Keratinocyte (primary cell): ENCODE data around the gene FAM13C. TPM values are rescaled to one million over a fixed set of nuclear protein-coding genes. Genes with fewer than 3 reads are reported as not detected.

Experiments
- DNase-seq: peaks from one replicate; pipeline ENCODE4 v3.0.0-alpha.2; 2011; ENCODE audit warnings: low read depth, missing footprints, low spot score
- FAIRE-seq: peaks from 2 replicates; lab custom pipeline; 2011; peaks lifted over from hg19 to GRCh38; lab: Jason Lieb, UNC
- H2AFZ ChIP-seq: 2 replicates; pipeline ENCODE4 v1.6.0; 2012; ENCODE audit warnings: low read length, control low read depth, inconsistent platforms; ENCODE audit not compliant: control insufficient read depth
- H3K27ac ChIP-seq: 2 replicates; pipeline ENCODE4 v1.5.1; 2011; ENCODE audit warnings: low read length; ENCODE audit not compliant: control insufficient read depth, insufficient read depth
- H3K27me3 ChIP-seq: 3 replicates; pipeline ENCODE4 v1.6.0; 2011; ENCODE audit warnings: low read length; ENCODE audit not compliant: control insufficient read depth, insufficient read depth; ENCODE audit errors: extremely low read depth
- H3K36me3 ChIP-seq, 2 experiments: 2 replicates in 1 of 2; 3 replicates in 1 of 2; pipeline ENCODE4 v1.5.1; 2011; ENCODE audit warnings: low read length in 2 of 2, mild to moderate bottlenecking in 1 of 2; ENCODE audit not compliant: control insufficient read depth in 2 of 2, insufficient read depth in 2 of 2; ENCODE audit errors: extremely low read depth in 1 of 2
- H3K4me1 ChIP-seq: 3 replicates; pipeline ENCODE4 v1.5.1; 2011; ENCODE audit warnings: low read length; ENCODE audit not compliant: control insufficient read depth, insufficient read depth; ENCODE audit errors: extremely low read depth
- H3K4me2 ChIP-seq: 3 replicates; pipeline ENCODE4 v1.6.0; 2011; ENCODE audit warnings: low read depth, low read length; ENCODE audit not compliant: control insufficient read depth, insufficient read depth; ENCODE audit errors: extremely low read depth
- H3K4me3 ChIP-seq, 3 experiments: fragments of 200-600 bp in 1 of 3; sonication (generic) in 1 of 3; 2 replicates in 2 of 3; 3 replicates in 1 of 3; pipeline ENCODE4 v1.5.1; 2011 to 2016; ENCODE audit warnings: low read length in 3 of 3, mild to moderate bottlenecking in 3 of 3, control low read depth in 2 of 3, inconsistent platforms in 1 of 3, low read depth in 1 of 3, mixed read lengths in 1 of 3, mixed run types in 1 of 3, moderate library complexity in 1 of 3; ENCODE audit not compliant: control insufficient read depth in 2 of 3, insufficient read depth in 2 of 3; ENCODE audit errors: extremely low read depth in 1 of 3
- H3K79me2 ChIP-seq: 2 replicates; pipeline ENCODE4 v1.6.0; 2012; ENCODE audit warnings: low read length; ENCODE audit not compliant: control insufficient read depth, insufficient read depth
- H3K9ac ChIP-seq: 3 replicates; pipeline ENCODE4 v1.6.0; 2011; ENCODE audit warnings: low read length; ENCODE audit not compliant: control insufficient read depth, insufficient read depth; ENCODE audit errors: extremely low read depth
- H3K9me1 ChIP-seq: 3 replicates; pipeline ENCODE4 v1.6.0; 2011; ENCODE audit warnings: low read length; ENCODE audit not compliant: control insufficient read depth, insufficient read depth; ENCODE audit errors: extremely low read depth
- H3K9me3 ChIP-seq: 2 replicates; pipeline ENCODE4 v1.5.1; 2012; ENCODE audit warnings: low read depth, low read length; ENCODE audit not compliant: control insufficient read depth
- H4K20me1 ChIP-seq: 3 replicates; pipeline ENCODE4 v1.6.0; 2011; ENCODE audit warnings: low read length; ENCODE audit not compliant: control insufficient read depth, insufficient read depth; ENCODE audit errors: extremely low read depth
- CTCF ChIP-seq, 3 experiments: IDR thresholded peaks in 1 of 3; conservative IDR thresholded peaks in 1 of 3; optimal IDR thresholded peaks in 1 of 3; 2 replicates in 2 of 3; 3 replicates in 1 of 3; pipeline versions ENCODE3 to v1.5.1; 2011; ENCODE audit warnings: low read length in 3 of 3, mild to moderate bottlenecking in 3 of 3, moderate library complexity in 2 of 3, control low read depth in 1 of 3, inconsistent platforms in 1 of 3; ENCODE audit not compliant: insufficient read depth in 2 of 3; ENCODE audit errors: extremely low read depth in 1 of 3
- EZH2 ChIP-seq: IDR thresholded peaks from one replicate; pipeline ENCODE4 v1.6.1; 2012; ENCODE audit warnings: inconsistent platforms, mild to moderate bottlenecking, low read length, moderate library complexity
- dilution Hi-C: fragments of 300-500 bp; cut with MboI; formaldehyde crosslinking; loops from one replicate; pipeline ENCODE4 v1.7.0; 2020; ENCODE audit warnings: low sequenced_read_pairs; ENCODE audit not compliant: extremely low pct_ligation_motif_present
- polyA plus RNA-seq, 5 experiments: library from polyadenylated mRNA; depleted of rRNA in 3 of 5; stranded (reverse) in 3 of 5; stranded (forward) in 1 of 5; unstranded in 1 of 5; fragments of >200 nt; gene quantifications; 1 replicate in 1 of 5; 2 replicates in 3 of 5; 3 replicates in 1 of 5; pipeline versions ENCODE4 v1.2.1 to v1.2.3, GENCODE V29; 2011 to 2012; ENCODE audit warnings: missing spikeins in 2 of 5, low read depth in 1 of 5, low replicate concordance in 1 of 5

FAM13C gene
- polyA plus RNA-seq, 1 donor (not counting 4 experiments of a cell fraction or from before 2014, with no cell fraction given): 0.58 TPM

- Histone ChIP-seq H3K9me1 (no peaks in the 10 kb centered on the region), H3K79me2 (no peaks in the 10 kb centered on the region), H3K27me3 (no peaks in the 10 kb centered on the region), H3K4me3 (no peak overlapping the region), H2AFZ (no peak overlapping the region), H3K9ac (no peak overlapping the region), H3K36me3 (no peaks in the 10 kb centered on the region), H3K4me1 (peaks cover 7% of the 10 kb centered on the region), H3K27ac (no peak overlapping the region), H4K20me1 (no peaks in the 10 kb centered on the region), H3K4me2 (no peak overlapping the region), H3K9me3 (no peaks in the 10 kb centered on the region)
- TF ChIP-seq CTCF (optimal IDR thresholded peaks at IDR 0.05 in 1 of 3, IDR thresholded peaks at IDR 0.05 in 1 of 3, conservative IDR thresholded peaks at IDR 0.05 in 1 of 3; ENCODE audit: extremely low read depth in 1 of 3, insufficient read depth in 2 of 3, low read length in 3 of 3) (no peak), EZH2 (no peak)
- DNase-seq (no peak), FAIRE-seq (no peak)
- dilution Hi-C loops: no loop called here
Observed at GRCh38 chr10:59358576-59358975, 3.8 kb downstream of the FAM13C start.

- no peak overlapping the region for H3K4me2 ChIP-seq
- H3K9me3 ChIP-seq: no peaks in the 10 kb centered on the region
- no peak overlapping the region for H2AFZ ChIP-seq
- TF ChIP-seq EZH2 (no peak), CTCF (optimal IDR thresholded peaks at IDR 0.05 in 1 of 3, IDR thresholded peaks at IDR 0.05 in 1 of 3, conservative IDR thresholded peaks at IDR 0.05 in 1 of 3; ENCODE audit: extremely low read depth in 1 of 3, insufficient read depth in 2 of 3, low read length in 3 of 3) (no peak)
- H3K27me3 ChIP-seq: no peaks in the 10 kb centered on the region
- DNase-seq (no peak), FAIRE-seq (no peak)
- no peaks in the 10 kb centered on the region for H3K36me3 ChIP-seq
- H3K27ac ChIP-seq: no peak overlapping the region
- dilution Hi-C loops: no loop called here
- no peaks in the 10 kb centered on the region for H3K9me1 ChIP-seq
- no peaks in the 10 kb centered on the region for H3K4me1 ChIP-seq
- no peaks in the 10 kb centered on the region for H3K79me2 ChIP-seq
- H4K20me1 ChIP-seq: no peaks in the 10 kb centered on the region
- no peak overlapping the region for H3K4me3 ChIP-seq
- H3K9ac ChIP-seq: no peak overlapping the region
Observed at GRCh38 chr10:59354434-59354833, 7.9 kb downstream of the FAM13C start.
